Choroid plexus epithelial cell (primary cell): Measurements from ENCODE around the gene TESPA1.
"Not testable (repeated sequence)": the region's sequence is repeated elsewhere in the genome, so short reads cannot be mapped to it uniquely, and the experiment has no call there.

Experiments
- DNase-seq: peaks from one replicate; pipeline ENCODE4 v3.0.0-alpha.2; 2010; ENCODE audit warnings: low read depth
- H3K4me3 ChIP-seq: 2 replicates; pipeline ENCODE4 v1.5.1; 2011; ENCODE audit warnings: low read depth, mild to moderate bottlenecking, control low read depth, low read length, moderate library complexity
- CTCF ChIP-seq: conservative IDR thresholded peaks from 2 replicates; pipeline ENCODE4 v1.5.1; 2011; ENCODE audit warnings: low read depth, mild to moderate bottlenecking, control low read depth, inconsistent platforms, low read length, moderate library complexity

Gene TESPA1

GRCh38 chr12:54993181-54993835, 8.7 kb upstream of the TESPA1 start:
- no peak overlapping the region for H3K4me3 ChIP-seq
- peak; percentile 80 for DNase-seq
- peak; percentile 78 for TF ChIP-seq CTCF

GRCh38 chr12:54991991-54992375, 7.4 kb upstream of the TESPA1 start:
- H3K4me3 ChIP-seq: no peak overlapping the region
- TF ChIP-seq CTCF: no peak
- no peak for DNase-seq

GRCh38 chr12:54991161-54991990, 6.8 kb upstream of the TESPA1 start:
- no peak overlapping the region for H3K4me3 ChIP-seq

GRCh38 chr12:54989829-54990228, 5.3 kb upstream of the TESPA1 start:
- no peak for DNase-seq
- TF ChIP-seq CTCF: no peak
- H3K4me3 ChIP-seq: no peak overlapping the region

More at GRCh38 chr12:54991161-54991990, 6.8 kb upstream of the TESPA1 start:
- peak; percentile 7 for DNase-seq
- TF ChIP-seq CTCF: no peak

- TF ChIP-seq CTCF: no peak
- peak; percentile 53 for DNase-seq
- no peak overlapping the region for H3K4me3 ChIP-seq
Measured at GRCh38 chr12:54988402-54989054, 4.0 kb upstream of the TESPA1 start.

GRCh38 chr12:54987611-54988231, 3.2 kb upstream of the TESPA1 start:
- no peak overlapping the region for H3K4me3 ChIP-seq
- TF ChIP-seq CTCF: no peak
- DNase-seq: no peak

GRCh38 chr12:54986773-54987172, 2.2 kb upstream of the TESPA1 start:
- not testable (repeated sequence) for H3K4me3 ChIP-seq, DNase-seq
